ENCODE data around the gene DBNL. TPM values are rescaled to one million over a fixed set of nuclear protein-coding genes. Genes with fewer than 3 reads are reported as not detected.
A peak's percentile ranks its signal among the peaks of the same experiment; 100 is the strongest.
"Not testable (repeated sequence)": the region's sequence is repeated elsewhere in the genome, so short reads cannot be mapped to it uniquely, and the experiment has no call there.

The DBNL gene
- 100 to 1,000 TPM in 5 of 6 donors, 10 to 100 TPM in 1; 81.8 to 169 (median 130) TPM for total RNA-seq

GRCh38 chr7:44044315-44045225 is at the start of gene DBNL:
Gene DBNL, plus strand, starts transcription at chr7:44044702. Its CDS starts 36 bp downstream, at chr7:44044738.
- peaks cover 35 to 64% (median 40%) of the 10 kb centered on the region in 4 donors for H3K4me1 ChIP-seq
- H3K27me3 ChIP-seq: no peaks in the 10 kb centered on the region
- H3K36me3 ChIP-seq: peaks cover 0 to 7% (median 4%) of the 10 kb centered on the region in 4 donors
- peak within 1 kb of the TSS; percentile 95 to 100 (median 98) for H3K27ac ChIP-seq
- peak; percentile 94 to 95 for TF ChIP-seq POLR2AphosphoS5 (IDR thresholded peaks at IDR 0.05)
- TF ChIP-seq, protein P1, sequence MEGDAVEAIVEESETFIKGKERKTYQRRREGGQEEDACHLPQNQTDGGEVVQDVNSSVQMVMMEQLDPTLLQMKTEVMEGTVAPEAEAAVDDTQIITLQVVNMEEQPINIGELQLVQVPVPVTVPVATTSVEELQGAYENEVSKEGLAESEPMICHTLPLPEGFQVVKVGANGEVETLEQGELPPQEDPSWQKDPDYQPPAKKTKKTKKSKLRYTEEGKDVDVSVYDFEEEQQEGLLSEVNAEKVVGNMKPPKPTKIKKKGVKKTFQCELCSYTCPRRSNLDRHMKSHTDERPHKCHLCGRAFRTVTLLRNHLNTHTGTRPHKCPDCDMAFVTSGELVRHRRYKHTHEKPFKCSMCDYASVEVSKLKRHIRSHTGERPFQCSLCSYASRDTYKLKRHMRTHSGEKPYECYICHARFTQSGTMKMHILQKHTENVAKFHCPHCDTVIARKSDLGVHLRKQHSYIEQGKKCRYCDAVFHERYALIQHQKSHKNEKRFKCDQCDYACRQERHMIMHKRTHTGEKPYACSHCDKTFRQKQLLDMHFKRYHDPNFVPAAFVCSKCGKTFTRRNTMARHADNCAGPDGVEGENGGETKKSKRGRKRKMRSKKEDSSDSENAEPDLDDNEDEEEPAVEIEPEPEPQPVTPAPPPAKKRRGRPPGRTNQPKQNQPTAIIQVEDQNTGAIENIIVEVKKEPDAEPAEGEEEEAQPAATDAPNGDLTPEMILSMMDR (IDR thresholded peaks at IDR 0.05): peak in 2 of 6 experiments; percentile 5 to 20
- peak in 2 of 4 donors; percentile 44 to 70 for TF ChIP-seq EP300 (IDR thresholded peaks at IDR 0.05)
- peak in 3 of 4 donors; percentile 45 to 95 (median 64) for TF ChIP-seq POLR2A (IDR thresholded peaks at IDR 0.05)
- H3K4me3 ChIP-seq: peak within 1 kb of the TSS; percentile 84 to 100 (median 98)
- H3K9me3 ChIP-seq: no peaks in the 10 kb centered on the region
- DNase-seq: peak; percentile 97 to 98
- WGBS, 2 donors: 2% methylated on average over 9 to 30 of the region's 74 CpGs
- peak; percentile 94 to 96 for ATAC-seq (ENCODE audit: low FRiP score in 2 of 2)

DNA sequence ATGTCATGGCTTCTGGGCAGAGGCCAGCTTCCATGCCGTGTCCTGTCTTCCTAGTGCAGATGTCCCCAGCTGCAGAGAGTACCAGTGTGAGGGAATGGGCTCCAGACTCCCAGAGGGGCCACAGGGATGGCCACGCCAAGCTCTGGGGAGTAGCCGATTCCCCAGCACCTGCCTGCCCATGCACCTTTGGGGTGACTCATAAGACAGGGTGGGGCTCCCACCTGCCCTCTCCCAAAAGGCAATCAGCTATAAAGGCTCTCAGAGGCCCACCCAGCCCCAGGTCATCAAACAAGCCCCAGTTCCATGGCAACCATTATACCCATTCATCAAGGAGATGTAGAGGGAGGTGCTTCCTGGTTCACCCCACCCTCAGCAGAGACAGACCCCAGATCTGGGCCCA is 47.0 kb upstream of the DBNL start, which contains the start of gene SPDYE1:
SPDYE1 (plus strand) TSS at position 366 of the 400 bp plus-strand sequence. CDS start 2,053 bp downstream, outside the sequence.
- H3K4me3 ChIP-seq; H3K4me1 ChIP-seq; H3K9me3 ChIP-seq; H3K27ac ChIP-seq; H3K27me3 ChIP-seq; ATAC-seq (ENCODE audit: low FRiP score in 2 of 2); H3K36me3 ChIP-seq; DNase-seq: not testable (repeated sequence)
- 100% methylated on average over 3 of the region's 3 CpGs; no CpG with 5 or more reads in 1 of the 2 donors for WGBS, 2 donors

- not testable (repeated sequence) for H3K27me3 ChIP-seq; H3K27ac ChIP-seq; DNase-seq; H3K4me1 ChIP-seq; H3K9me3 ChIP-seq; H3K4me3 ChIP-seq; ATAC-seq (ENCODE audit: low FRiP score in 2 of 2)
- WGBS, 2 donors: 88 to 94% methylated on average over 5 to 7 of the region's 8 CpGs
- peaks cover 0 to 39% (median 13%) of the 10 kb centered on the region in 4 donors for H3K36me3 ChIP-seq
Measured at GRCh38 chr7:44012081-44012480, 32.4 kb upstream of the DBNL start.

DNA sequence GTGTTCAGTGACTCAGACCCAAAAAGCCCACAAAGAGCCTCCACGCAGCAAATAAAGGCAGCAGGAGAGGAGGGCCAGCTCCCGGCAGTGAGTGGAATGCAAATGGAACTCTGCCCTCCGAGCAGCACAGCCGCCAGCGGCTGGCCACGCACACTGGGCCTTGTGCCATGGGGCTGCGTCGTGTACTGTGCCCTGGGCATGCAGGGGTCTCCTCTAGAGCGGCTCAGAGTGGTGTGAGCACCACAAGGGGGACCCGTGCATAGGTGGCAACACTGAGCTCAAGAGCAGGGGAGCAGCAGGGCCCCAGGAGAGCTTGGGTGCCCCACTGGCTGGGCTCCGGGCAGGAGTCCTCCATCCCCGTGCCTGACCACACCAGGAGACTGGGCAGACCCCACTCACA is 29.4 kb upstream of the DBNL start:
- H3K9me3 ChIP-seq; H3K27me3 ChIP-seq; H3K4me3 ChIP-seq; ATAC-seq (ENCODE audit: low FRiP score in 2 of 2); H3K27ac ChIP-seq: not testable (repeated sequence)
- no CpG with 5 or more reads among the region's 12 CpGs for WGBS, 2 donors
- peaks cover 3 to 19% (median 12%) of the 10 kb centered on the region in 4 donors for H3K4me1 ChIP-seq
- H3K36me3 ChIP-seq: peaks cover 0 to 26% (median 12%) of the 10 kb centered on the region in 4 donors
- peak in 1 of 2 donors; percentile 50 for DNase-seq

DNA sequence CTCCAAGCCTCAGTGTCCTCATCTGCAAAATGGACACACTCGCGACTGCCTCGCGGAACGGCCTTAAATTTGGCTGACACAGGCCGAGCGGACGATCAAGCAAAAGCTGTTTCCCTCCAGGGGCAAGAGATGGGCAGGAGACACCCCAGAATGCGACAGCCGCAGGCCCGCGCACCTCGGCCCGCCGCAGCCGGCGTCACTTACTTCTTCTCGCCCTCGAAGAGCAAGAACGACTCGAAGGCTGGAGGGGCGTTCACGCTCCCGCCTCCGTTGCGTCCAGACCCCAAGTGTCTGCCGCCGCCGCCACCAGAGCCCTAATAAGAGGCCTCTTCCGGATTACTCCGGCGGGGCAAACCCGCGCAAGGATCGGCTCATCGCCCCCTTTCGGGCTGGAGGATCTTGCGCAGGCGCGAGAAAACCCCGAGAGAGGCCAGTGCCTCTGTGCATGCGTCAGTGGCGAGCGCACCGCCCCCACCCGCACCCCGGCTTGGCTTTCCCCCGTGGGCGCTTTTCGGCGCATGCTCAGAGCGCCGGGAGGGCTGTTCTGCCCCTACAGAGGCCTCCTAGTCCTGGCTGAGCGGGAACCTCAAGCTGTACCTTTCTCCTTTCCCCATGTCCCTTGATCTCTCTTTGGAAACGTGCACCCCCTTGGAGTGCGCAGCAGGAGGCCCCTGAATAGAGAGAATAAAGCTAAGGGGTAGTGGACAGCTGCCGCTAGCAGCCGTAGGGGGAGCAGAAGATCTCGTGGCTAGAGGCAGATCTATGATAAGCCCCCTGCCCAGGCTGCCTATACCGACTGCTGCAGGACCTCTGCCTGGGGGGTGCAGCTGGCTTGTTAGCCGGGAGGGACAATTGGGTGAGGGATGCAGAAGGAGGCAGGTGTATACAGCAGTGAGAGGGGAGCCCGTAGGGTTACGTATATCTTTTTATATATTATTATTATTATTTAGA is 25.4 kb upstream of the DBNL start:
- Histone ChIP-seq H3K4me3 (peak overlapping the region; percentile 67 to 77 (median 72)), H3K36me3 (peaks cover 0 to 11% (median 5%) of the 10 kb centered on the region in 4 donors), H3K27ac (peak overlapping the region; percentile 55 to 88 (median 82)), H3K4me1 (peaks cover 3 to 25% (median 12%) of the 10 kb centered on the region in 4 donors)
- DNase-seq (peak; percentile 98 to 99), ATAC-seq (ENCODE audit: low FRiP score in 2 of 2) (peak; percentile 98 to 99)
- TF ChIP-seq POLR2AphosphoS5 (IDR thresholded peaks at IDR 0.05) (peak; percentile 68 to 82), POLR2A (IDR thresholded peaks at IDR 0.05) (peak in 2 of 4 donors; percentile 64 to 80)
- TF ChIP-seq, protein P1 (IDR thresholded peaks at IDR 0.05): peak; percentile 42 to 93 (median 76)
- H3K27me3 ChIP-seq, H3K9me3 ChIP-seq: not testable (repeated sequence)
- WGBS, 2 donors: 1 to 29% methylated on average over 7 to 39 of the region's 63 CpGs

GRCh38 chr7:44019825-44020224 is 24.7 kb upstream of the DBNL start:
- Histone ChIP-seq H3K27ac (peak overlapping the region in 1 of 4 donors; percentile 88), H3K4me1 (peaks cover 3 to 25% (median 12%) of the 10 kb centered on the region in 4 donors)
- H3K27me3 ChIP-seq; H3K4me3 ChIP-seq; DNase-seq; ATAC-seq (ENCODE audit: low FRiP score in 2 of 2); H3K9me3 ChIP-seq; H3K36me3 ChIP-seq: not testable (repeated sequence)
- 86 to 91% methylated on average over 6 of the region's 6 CpGs for WGBS, 2 donors

- H3K9me3 ChIP-seq; H3K4me3 ChIP-seq; DNase-seq; H3K27me3 ChIP-seq; H3K27ac ChIP-seq; H3K36me3 ChIP-seq; ATAC-seq (ENCODE audit: low FRiP score in 2 of 2): not testable (repeated sequence)
- H3K4me1 ChIP-seq: peaks cover 3 to 22% (median 12%) of the 10 kb centered on the region in 4 donors
- WGBS, 2 donors: 64 to 78% methylated on average over 6 of the region's 7 CpGs
Measured at GRCh38 chr7:44022069-44022468, 22.4 kb upstream of the DBNL start.

DNA sequence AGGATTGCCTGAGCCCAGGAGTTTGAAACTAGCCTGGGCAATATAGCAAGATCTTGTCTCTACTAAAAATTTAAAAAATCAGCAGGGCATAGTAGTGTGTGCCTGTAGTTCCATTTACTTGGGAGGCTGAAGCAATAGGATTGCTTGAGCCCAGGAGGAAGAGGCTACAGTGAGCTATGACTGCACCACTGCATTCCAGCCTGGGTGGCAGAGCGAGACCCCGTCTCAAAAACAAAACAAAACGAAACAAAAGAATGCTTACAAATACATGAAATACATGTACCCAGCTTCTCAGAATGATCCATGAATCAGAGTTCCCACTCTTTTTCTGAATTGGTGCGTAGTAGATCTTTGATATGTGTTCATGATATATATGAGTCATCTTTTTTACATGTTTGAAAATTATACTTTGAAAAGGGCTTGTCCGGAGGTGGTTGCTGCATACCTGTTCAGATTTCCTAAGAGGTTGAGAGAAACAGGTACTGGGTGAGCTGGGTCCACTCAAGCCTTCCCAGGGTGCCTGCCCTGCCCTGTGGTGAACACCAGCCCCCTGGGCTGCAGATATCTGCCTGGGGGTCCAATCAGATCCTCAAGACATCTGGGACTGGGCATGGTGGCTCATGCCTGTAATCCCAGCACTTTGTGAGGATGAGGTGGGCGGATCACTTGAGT is 21.6 kb upstream of the DBNL start:
- not testable (repeated sequence) for H3K27me3 ChIP-seq; H3K9me3 ChIP-seq; DNase-seq; H3K4me3 ChIP-seq; ATAC-seq (ENCODE audit: low FRiP score in 2 of 2); H3K27ac ChIP-seq; H3K36me3 ChIP-seq
- WGBS, 2 donors: 63 to 71% methylated on average over 5 of the region's 6 CpGs
- H3K4me1 ChIP-seq: peaks cover 3 to 18% (median 8%) of the 10 kb centered on the region in 4 donors

DNA sequence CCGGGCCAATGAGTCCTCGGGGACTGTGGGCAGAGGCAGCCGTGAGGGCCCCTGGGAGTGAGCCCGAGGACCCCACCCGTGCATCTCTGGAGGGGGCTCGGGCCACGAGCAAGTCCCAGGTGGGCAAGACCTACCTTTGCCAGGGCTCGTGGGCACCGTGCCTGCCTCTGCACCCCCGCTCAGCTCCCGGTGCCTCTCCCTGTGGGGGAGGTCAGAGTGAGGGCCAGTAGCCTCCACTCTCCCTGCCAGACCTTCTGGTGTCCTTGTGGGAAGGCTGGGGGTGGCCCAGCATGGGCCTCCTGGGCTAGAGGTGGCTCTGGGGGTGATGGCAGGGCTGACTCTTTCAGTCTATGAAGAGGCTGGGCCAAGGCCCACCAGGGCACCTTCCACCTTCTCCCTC is 15.1 kb upstream of the DBNL start:
- DNase-seq: peak in 1 of 2 donors; percentile 62

More for the DNA sequence above, 15.1 kb upstream of the DBNL start:
- not testable (repeated sequence) for H3K4me3 ChIP-seq; H3K36me3 ChIP-seq; H3K4me1 ChIP-seq; H3K27ac ChIP-seq; ATAC-seq (ENCODE audit: low FRiP score in 2 of 2); H3K27me3 ChIP-seq; H3K9me3 ChIP-seq
- whole genome bisulfite sequencing, 2 donors: no CpG with 5 or more reads among the region's 11 CpGs

Measured in upper lobe of left lung (tissue), 6 donors.